ENCODE data around the gene THSD4.
A peak's percentile ranks its signal among the peaks of the same experiment; 100 is the strongest.

THSD4 gene

DNA sequence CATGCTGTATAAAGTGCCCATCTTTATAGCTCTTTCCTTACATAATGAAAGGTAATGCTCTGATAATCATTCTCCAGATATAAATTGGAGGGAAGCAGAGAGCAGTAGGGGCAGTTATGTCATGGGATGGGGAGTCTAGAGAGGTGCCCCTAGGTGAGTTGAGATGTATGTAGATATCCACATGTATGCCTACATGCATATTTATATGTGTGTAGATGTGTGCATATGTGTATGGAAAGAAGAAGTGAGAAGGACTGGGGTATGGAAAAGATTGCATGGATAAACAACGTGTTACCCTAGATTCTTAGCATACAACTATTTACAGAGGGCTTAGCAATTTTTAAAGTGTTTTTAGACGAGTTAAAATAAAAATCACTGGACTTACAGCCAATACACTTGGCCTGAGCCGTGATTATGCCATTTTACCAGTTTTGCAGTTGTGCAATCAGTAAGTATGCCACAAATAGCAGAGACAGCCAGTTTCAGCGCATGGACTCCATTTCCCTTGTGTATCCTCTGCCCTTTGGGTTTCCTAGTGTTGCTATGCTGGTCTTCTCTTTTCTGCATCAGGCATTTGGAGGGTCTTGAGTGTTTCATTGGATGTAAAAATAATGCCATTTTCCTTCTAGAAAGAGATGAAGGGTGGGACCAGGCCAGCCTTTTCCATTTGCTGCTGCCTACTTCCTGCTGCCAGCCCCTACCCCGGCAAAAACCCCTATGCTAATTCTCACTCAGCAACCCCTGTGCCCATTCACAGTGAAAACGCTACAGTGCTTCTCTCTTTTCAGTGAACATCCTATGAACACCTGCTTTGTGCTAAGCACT lies 495.7 kb downstream of the THSD4 start:
- no peak for DNase-seq

DNA sequence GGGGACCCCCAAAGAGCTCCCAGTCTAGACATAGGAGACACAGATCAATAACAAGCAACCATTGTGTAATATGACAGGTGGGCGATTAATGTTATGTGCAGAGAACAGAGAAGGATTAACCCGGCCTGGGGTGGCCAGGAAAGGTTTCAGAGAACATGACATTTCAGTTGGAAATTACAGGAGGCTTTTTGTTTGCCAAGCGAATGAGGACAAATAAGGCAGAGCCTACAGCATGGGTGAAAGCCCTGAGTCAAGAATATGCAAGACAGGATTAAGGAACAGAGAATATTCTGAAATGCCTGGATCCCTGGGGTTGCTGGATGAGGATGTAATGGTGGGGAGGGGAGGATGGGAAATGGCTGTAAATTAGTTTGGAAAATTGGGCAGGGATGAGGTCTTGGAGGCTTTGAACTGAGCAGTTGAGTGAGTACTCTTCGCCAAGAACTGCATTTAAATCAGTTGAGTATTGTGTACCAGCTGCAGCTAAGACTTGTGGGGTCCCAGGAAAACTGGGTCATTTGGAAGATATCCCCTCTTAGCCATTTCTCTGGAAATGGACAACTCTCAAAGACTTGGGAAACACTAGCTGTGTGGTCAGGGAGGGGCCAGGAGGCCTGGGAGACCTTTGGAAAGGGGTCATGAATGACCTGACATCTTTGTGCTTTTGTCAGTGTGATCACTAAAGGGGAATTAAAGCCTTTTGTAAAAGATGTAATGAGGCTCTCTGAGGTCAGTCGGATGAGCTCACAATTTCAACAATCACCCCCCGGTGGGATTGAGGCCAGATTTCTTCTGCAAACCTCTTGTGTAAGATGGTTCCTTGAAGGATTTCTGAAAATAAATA lies 496.5 kb downstream of the THSD4 start:
- DNase-seq = no peak

- no peak for DNase-seq
Observed at GRCh38 chr15:71612397-71612722, 497.1 kb downstream of the THSD4 start.

DNA sequence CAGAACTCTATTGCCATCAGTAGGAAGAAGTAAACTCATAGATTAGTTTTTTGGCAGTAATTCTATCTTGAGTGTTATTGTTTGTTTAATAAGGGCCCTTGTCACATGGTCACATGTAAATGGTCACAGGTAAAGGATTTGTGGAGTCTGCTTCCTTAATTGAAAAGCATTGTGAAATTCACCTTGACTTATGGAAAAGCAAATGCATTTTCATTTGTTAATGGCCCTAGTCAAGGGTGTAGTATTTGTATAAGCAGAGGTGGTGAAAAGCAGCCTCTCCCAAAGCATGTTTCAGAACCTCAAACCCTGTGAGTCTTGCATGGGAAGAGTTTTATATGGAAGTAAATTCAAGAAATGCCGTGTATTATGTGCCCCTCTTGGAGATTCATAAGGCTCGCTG lies 497.6 kb downstream of the THSD4 start:
- DNase-seq = no peak

DNA sequence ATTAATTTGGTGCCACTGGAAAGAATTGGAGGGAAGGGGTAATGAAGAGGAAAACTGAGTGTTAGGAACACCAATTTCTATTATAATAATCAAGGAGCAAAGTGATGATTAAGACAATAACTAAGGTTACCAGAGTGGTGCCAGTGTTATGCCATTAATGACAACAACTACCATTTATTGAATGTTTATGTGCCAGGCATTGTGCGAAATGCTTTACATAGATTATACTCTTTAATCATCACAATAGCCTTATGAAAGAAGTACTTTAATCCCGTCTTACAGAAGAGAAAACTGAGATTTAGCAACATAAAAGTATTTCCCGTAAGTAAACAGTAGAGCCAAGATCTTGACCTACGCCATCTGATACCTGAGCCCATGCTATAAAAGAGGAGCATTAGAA lies 507.8 kb downstream of the THSD4 start:
- DNase-seq = no peak

GRCh38 chr15:71626596-71627088 lies 511.4 kb downstream of the THSD4 start:
- no peak for DNase-seq

- DNase-seq = no peak
Observed at GRCh38 chr15:71627188-71627587, 511.9 kb downstream of the THSD4 start.

DNA sequence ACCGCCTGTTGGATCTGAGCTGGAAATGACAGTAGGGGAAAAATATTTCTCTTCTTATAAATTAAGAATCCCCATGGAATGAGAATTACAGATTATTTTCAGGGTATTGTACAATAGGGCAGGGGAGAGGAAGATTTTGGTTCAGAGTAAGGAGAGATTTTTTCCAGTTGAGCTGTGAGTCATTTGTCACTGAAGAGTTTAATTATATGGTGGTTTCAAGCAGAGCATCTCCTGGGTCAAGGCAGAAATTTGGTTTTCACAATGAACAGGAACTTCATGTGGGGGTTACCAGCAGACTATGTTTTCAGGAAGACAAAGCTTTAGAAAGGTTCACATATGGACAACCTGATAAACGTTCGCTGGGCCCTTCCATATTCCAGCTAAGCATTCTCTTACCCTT lies 512.3 kb downstream of the THSD4 start:
- DNase-seq = no peak

DNA sequence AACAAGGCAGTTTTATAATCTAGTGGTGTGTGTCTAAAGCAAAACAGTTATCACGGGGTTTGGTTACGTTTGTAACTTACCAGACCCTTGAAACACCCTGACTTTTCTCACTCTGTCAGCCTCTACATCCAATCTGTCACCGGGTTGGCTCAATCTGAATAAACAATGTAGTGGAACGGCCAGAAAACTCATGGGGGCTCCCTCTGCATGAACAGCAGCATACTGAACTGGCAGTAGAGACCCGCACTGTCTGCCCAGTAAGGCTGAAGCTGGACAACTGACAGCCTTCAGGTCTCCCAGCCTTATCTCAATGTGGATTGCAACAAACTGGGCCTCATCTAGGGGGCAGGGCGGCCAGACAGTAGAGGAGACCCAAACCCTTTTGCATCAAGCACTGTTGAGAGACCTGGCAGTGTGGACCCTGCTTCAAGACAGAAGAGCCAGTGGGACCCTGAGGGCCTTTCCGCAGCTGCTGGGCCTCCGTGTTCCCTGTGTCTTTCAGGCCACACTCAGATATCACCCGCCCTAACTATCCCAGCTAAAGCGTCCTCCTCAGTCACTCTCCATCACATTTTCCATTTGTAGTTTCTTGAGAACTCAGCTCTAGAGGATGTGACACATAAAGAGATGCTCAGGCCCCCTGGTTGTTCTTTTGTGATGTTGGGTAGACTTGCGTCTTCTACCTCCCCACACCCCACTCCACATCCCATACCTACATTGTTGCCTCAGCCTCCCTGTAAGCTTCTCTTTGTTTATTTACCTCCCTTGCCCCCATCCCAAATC lies 513.9 kb downstream of the THSD4 start:
- no peak for DNase-seq

DNA sequence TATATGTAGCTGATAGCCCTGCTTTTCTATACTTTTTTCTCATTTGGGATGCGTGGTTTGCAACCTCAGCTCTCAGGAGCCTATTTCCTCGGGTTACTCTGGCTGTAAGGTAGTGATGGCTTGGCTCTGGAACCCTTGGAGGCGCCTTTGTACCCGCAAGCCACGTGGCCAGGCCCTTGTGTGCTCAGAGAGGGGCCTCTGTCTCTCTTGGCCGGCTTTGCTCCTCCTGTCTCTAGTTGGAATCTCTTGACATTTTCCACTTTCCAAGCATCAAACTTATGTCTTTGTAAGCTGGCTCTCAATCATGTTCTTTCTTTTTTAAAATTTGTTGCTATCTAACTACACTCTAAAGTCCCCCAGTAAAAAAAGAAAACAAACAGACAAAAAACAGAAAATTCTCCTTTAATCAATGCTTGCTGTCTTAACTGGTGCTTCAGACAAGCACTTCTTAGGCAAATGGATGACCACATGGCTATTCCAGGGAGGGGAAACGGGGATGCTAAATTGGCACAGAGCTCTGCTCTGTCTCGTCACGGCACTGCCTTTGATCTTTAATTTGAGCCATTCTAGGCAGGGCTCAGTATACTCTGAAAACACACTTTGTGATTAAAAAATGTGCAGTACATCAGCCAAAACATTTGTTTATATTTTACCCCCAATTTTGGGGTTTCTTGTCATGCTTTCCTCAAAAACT lies 514.7 kb downstream of the THSD4 start:
- DNase-seq = no peak

- DNase-seq = no peak
Observed at GRCh38 chr15:71630475-71630809, 515.2 kb downstream of the THSD4 start.

GRCh38 chr15:71632576-71633195 lies 517.4 kb downstream of the THSD4 start:
- DNase-seq = no peak

GRCh38 chr15:71634820-71635560 lies 519.7 kb downstream of the THSD4 start:
- DNase-seq = peak; percentile 93

DNA sequence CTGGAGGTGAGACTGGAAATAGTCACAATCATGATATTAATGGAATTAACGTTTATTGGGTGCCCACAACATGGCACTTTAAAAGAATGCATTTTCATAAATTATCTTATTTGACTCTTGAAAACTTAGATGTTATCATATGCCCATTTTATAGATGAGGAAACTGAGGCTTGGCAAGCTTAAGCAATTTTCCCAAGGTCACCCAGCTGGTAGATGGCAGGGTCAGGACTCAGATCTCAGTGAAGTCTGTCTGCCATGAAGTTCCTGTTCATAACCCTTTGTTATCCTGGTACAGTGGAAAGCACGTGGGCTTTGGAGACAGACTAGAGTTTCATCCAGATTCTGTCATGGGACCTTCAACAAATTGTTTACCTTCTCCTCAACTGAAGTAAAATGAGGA lies 520.5 kb downstream of the THSD4 start:
- no peak for DNase-seq

DNA sequence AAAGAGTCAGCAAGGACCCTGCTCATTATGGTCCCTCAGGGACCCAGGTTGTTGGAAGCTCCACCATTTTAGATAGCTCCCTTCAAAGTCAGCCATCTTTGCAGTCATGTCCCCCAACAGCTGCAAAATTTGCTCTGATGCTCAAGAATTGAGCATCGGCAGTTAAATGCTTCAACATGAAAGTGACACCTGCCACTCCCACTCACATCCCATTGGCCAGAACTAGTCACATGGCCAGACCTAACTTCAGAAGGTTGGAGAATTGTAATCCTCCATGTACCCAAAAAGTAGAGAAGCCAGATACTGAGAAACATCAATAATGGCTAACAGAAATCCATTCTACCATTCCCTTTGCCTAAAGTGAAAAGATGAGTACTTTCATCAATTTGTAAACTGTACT lies 523.6 kb downstream of the THSD4 start:
- DNase-seq = no peak

DNA sequence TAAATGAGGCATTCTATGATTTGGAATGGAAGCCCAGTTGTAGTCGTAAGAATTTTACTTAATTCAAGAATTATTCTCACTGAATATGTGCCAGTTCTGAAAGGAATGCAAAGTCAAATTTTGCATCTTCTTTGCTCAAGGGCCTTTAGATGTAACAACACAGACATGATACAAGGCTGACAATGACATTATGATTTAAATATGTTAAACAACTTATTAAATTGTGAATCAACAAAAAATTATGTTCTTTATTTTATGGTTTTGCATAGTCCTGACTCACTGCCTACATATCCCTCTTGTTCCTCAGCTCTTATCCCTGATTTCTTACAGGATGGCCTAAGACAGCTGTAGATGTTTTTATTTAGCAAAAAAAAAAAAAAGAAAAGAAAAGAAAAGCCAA lies 524.2 kb downstream of the THSD4 start:
- DNase-seq = no peak

DNA sequence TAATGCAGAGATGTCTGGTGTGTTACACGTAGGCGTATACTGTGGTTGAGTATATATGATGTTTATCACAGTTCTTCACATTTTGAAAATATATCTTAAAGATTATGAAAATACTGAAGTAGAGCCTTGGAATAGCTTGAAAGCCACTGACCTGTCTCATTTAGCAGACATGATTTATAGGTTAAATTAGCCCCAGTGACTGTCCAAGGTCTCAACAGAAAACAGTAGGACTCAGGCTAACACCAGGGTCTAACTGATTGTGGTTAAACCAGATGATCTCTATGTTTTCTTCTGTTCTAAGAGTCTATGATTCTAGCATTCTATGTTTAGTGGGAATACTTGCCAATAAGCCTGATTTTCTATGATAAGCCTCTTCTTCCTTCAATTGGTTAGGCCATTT lies 528.6 kb downstream of the THSD4 start:
- DNase-seq = no peak

GRCh38 chr15:71646767-71647486 lies 531.7 kb downstream of the THSD4 start:
- DNase-seq = peak; percentile 19

- DNase-seq = no peak
Observed at GRCh38 chr15:71647487-71647808, 532.2 kb downstream of the THSD4 start.

DNA sequence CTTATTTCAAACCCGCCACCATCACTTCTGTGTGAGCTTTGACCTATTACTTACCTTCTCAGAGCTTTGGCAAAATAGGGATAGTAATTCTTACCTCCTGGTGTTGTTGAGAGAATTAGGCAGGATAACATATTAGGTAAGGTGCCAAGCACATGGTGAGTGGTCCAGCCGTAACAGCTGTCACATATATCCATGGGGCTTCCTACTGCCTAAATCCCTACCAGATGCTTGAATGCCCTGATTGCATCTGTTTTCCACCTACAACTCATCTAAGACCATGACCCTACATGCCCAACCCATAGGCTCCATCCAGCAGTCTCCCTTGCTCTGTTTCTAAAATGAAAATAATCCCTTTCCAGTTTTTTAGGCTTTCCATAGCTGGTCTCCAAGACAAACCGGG lies 532.8 kb downstream of the THSD4 start:
- no peak for DNase-seq

DNA sequence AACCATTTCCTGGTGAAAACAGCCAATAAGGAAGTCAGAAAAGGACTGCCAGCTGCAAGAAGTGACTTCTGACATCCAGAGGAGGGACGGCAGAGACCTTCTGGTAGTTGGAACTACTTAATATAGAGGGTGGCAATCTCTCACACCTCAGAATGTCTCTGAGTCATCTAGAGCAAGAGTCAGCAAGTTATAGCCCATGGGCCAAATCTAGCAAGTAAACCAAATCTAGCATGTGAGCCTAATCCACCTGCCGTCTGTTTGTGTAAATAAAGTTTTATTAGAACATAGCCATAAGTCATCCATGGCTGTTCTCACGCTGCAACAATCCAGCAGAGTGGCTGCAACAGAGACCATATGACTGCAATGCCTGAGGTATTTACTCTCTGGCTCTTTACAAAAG lies 534.6 kb downstream of the THSD4 start:
- no peak for DNase-seq
